Lower lobe of right lung (tissue), 2 donors: Measurements from ENCODE around the gene NUDT8. TPM values are rescaled to one million over a fixed set of nuclear protein-coding genes. Genes with fewer than 3 reads are reported as not detected.
"Not testable (repeated sequence)": the region's sequence is repeated elsewhere in the genome, so short reads cannot be mapped to it uniquely, and the experiment has no call there.

ENCODE experiments used
- ATAC-seq, 2 donors: fragments of 200-7000 bp; cut with Tn5 transposase; one replicate each; pipeline ENCODE4 v1.9.1; 2020 to 2022; ENCODE audit warnings: mild to moderate bottlenecking in 2 of 2, moderate library complexity in 2 of 2
- DNase-seq: peaks from one replicate; pipeline ENCODE4 v3.0.0-alpha.2; 2020
- H3K27ac ChIP-seq: fragments of 200-600 bp; one replicate; pipeline ENCODE4 v1.8.0; 2022
- H3K27me3 ChIP-seq: fragments of 200-600 bp; one replicate; pipeline ENCODE4 v1.8.0; 2022; ENCODE audit warnings: low read depth
- H3K36me3 ChIP-seq: fragments of 200-600 bp; one replicate; pipeline ENCODE4 v1.8.0; 2022; ENCODE audit warnings: mild to moderate bottlenecking
- H3K4me1 ChIP-seq: fragments of 200-600 bp; one replicate; pipeline ENCODE4 v1.8.0; 2022
- H3K4me3 ChIP-seq: fragments of 200-600 bp; one replicate; pipeline ENCODE4 v1.8.0; 2022; ENCODE audit warnings: mild to moderate bottlenecking
- H3K9me3 ChIP-seq: fragments of 200-600 bp; one replicate; pipeline ENCODE4 v1.8.0; 2022
- intact Hi-C: fragments of 100-400 bp; cut with DNase I; formaldehyde crosslinking; loops from one replicate; pipeline ENCODE4 v1.11.0; 2022
- total RNA-seq: library from RNA; stranded (reverse); fragmentation: NEBNext Ultra II Directional; extraction: Animal tissue kit (Norgen Biotek cat#: 25700); gene quantifications from one replicate; pipeline ENCODE4 v1.2.1, GENCODE V29; 2021
- TF ChIP-seq, protein P1 (sequence below): fragments of 200-600 bp; IDR thresholded peaks from one replicate; pipeline ENCODE4 v1.8.0; 2022; ENCODE audit warnings: antibody characterized with exemption, mild to moderate bottlenecking
- donor health status: DM: no; HTN: yes; CAD: no; lungs with severe emphysema.

The NUDT8 gene
- total RNA-seq, 1 donor from 2014 or later = 8.8 TPM

DNA sequence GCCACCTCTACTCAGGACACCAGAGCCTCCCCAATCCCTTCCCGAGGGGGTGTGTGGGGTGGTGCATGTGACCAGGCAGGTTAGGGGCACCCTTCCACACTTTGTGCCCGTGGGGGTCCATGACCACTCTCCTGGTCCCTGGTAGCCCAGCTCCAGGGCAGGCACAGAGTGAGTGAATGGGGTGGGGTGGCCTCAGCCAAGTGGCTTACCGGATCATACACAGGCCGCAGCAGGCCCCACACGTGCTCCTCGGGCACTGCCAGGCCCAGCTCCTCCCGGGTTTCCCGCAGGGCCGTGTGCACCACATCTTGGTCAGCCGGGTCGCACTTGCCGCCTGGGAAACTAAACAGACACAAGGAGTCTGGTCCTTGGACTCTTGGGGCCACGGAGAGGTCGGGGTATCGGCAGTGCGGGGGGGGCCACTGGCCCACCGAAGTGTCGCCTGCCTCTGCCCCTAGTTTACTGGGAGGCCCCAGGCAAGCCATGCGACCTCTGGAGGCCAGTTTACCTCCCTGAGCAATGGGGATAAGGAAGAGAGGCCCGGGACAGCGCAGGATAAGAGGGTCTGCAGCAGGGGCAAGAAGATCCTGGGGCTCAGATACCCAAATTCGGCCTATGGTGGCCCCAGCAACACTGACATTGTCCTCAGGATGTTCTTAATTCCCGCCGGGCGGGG, 889 bp downstream of the NUDT8 start:
- peak overlapping the region; percentile 87 for H3K27ac ChIP-seq
- H3K9me3 ChIP-seq = no peaks in the 10 kb centered on the region
- TF ChIP-seq, protein P1, sequence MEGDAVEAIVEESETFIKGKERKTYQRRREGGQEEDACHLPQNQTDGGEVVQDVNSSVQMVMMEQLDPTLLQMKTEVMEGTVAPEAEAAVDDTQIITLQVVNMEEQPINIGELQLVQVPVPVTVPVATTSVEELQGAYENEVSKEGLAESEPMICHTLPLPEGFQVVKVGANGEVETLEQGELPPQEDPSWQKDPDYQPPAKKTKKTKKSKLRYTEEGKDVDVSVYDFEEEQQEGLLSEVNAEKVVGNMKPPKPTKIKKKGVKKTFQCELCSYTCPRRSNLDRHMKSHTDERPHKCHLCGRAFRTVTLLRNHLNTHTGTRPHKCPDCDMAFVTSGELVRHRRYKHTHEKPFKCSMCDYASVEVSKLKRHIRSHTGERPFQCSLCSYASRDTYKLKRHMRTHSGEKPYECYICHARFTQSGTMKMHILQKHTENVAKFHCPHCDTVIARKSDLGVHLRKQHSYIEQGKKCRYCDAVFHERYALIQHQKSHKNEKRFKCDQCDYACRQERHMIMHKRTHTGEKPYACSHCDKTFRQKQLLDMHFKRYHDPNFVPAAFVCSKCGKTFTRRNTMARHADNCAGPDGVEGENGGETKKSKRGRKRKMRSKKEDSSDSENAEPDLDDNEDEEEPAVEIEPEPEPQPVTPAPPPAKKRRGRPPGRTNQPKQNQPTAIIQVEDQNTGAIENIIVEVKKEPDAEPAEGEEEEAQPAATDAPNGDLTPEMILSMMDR = no peak
- peaks cover 14% of the 10 kb centered on the region for H3K4me1 ChIP-seq
- ATAC-seq (no peak), DNase-seq (peak; percentile 51)
- H3K4me3 ChIP-seq = peak overlapping the region; percentile 80
- intact Hi-C loops = no loop called here
- H3K36me3 ChIP-seq = no peaks in the 10 kb centered on the region
- H3K27me3 ChIP-seq = no peaks in the 10 kb centered on the region

DNA sequence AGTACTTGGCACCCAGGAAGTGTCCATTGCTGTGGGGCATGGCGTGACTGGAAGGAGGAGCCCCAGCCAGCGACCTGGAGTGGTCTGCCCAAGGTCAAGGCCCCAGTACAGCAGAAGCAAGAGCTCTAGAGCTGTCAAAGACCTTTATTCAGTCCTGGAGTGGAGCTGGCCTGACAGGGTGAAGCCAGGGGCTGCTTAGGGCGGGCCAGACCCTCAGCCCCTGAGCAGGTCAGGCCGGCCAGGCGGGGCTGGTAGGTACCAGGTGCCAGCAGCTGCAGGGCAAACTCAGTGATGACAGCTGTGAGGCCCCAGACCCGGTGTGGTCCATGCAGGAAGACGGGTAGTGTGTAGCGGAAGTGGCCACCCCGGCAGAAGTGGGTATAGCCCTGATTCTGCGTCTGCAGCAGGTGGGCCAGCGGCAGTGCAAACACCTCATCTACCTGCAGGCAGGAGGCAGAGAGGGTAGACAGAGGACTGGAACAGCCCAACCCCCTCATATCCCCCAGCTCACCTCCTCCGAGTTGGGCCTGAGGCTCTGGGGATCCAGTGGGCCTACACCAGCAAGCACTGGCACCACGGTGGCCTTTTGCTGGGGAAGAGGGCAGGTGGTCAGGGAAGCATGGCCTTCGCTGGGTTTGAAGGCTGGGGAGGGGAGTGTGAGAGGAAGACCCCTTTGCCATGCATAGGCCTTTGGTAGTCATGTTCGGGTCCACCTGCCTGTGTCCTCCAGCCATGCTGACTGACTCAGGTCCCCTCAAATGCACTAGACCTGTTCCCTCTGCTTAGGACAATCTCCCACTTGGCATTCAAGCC, 1.7 kb downstream of the NUDT8 start:
- intact Hi-C loops = no loop called here
- Histone ChIP-seq H3K27me3 (no peaks in the 10 kb centered on the region), H3K36me3 (no peaks in the 10 kb centered on the region), H3K4me1 (peaks cover 14% of the 10 kb centered on the region), H3K27ac (no peak overlapping the region), H3K9me3 (no peaks in the 10 kb centered on the region), H3K4me3 (no peak overlapping the region)
- ATAC-seq (no peak), DNase-seq (peak; percentile 36)
- TF ChIP-seq, protein P1 = no peak

DNA sequence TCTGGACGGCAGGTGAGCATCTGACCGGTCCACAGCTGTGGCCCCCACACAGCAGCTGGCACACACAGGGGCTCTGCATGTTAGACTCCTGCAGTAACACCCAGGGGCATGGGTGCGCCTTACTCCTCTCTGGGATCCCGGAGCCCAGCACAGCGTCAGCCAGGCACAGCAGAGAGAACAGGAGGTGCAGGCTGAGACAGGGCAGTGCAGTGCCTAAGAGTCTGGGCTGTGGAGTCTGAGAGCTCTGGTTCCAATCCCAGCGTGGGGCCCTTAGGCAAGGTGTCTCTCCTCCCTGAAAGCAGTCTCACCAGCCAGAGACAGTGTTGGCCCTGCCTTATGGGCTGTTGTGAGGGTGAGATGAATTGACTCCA, 2.3 kb downstream of the NUDT8 start:
- H3K4me1 ChIP-seq = peaks cover 14% of the 10 kb centered on the region
- no peak overlapping the region for H3K4me3 ChIP-seq
- no peaks in the 10 kb centered on the region for H3K27me3 ChIP-seq
- TF ChIP-seq, protein P1 = no peak
- H3K27ac ChIP-seq = no peak overlapping the region
- H3K36me3 ChIP-seq = no peaks in the 10 kb centered on the region
- no peaks in the 10 kb centered on the region for H3K9me3 ChIP-seq
- no peak for DNase-seq
- ATAC-seq = no peak
- intact Hi-C loops = no loop called here

DNA sequence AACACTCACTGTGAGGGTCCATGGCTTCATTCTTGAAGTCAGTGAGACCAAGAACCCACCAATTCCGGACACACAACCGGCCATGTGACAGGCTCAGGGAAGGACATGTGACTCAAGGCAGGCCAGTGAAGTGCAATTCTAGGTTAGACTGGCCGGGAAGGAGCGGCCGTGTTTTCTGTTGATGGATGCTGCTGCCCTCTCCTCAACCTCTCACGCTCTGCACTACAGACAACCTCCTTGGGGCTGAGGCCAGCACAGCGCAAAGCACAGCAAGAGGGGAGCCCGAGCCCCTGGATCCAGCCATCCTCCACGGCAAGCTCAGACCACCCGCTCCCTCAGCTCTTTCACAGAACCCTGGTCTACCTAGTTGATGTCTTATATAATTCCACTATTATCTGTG, 2.8 kb downstream of the NUDT8 start:
- Histone ChIP-seq H3K4me3 (no peak overlapping the region), H3K27ac (no peak overlapping the region), H3K9me3 (no peaks in the 10 kb centered on the region), H3K27me3 (no peaks in the 10 kb centered on the region), H3K36me3 (no peaks in the 10 kb centered on the region), H3K4me1 (peaks cover 14% of the 10 kb centered on the region)
- DNase-seq = no peak
- ATAC-seq = no peak
- intact Hi-C loops = no loop called here
- TF ChIP-seq, protein P1 = no peak

DNA sequence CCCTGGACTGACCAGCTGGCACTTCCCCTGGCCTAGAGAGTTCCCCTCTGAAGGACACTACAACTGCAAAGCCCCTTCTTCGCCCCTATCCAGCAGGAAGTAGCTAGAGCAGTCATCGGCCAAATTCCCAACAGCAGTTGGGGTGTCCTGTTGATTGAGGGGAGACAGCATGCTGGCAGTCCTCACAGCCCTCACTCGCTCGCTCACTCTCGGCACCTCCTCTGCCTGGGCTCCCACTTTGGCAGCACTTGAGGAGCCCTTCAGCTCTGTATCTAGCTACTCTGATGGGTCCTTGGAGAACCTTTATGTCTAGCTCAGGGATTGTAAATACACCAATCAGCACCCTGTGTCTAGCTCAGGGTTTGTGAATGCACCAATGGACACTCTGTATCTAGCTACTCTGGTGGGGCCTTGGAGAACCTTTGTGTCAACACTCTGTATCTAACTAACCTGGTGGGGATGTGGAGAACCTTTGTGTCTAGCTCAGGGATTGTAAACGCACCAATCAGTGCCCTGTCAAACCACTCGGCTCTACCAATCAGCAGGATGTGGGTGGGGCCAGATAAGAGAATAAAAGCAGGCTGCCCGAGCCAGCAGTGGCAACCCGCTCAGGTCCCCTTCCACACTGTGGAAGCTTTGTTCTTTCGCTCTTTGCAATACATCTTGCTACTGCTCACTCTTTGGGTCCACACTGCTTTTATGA, 3.5 kb downstream of the NUDT8 start:
- H3K4me3 ChIP-seq, H3K27me3 ChIP-seq, H3K36me3 ChIP-seq, intact Hi-C loops, ATAC-seq, H3K9me3 ChIP-seq, DNase-seq, H3K27ac ChIP-seq: not testable (repeated sequence)
- H3K4me1 ChIP-seq = peaks cover 14% of the 10 kb centered on the region

DNA sequence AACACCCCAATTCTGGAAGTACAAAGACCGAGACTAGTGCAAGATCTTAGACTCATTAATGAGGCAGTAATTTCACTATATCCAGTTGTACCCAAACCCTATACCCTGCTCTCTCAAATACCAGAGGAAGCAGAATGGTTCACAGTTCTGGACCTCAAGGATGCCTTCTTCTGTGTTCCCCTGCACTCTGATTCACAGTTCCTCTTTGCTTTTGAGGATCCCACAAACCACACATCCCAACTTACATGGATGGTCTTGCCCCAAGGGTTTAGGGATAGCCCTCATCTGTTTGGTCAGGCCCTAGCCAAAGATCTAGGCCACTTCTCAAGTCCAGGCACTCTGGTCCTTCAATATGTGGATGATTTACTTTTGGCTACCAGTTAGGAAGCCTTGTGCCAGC, 5.9 kb downstream of the NUDT8 start:
- DNase-seq, H3K36me3 ChIP-seq, H3K4me1 ChIP-seq, H3K27ac ChIP-seq, H3K27me3 ChIP-seq, H3K4me3 ChIP-seq, ATAC-seq, intact Hi-C loops, H3K9me3 ChIP-seq: not testable (repeated sequence)

DNA sequence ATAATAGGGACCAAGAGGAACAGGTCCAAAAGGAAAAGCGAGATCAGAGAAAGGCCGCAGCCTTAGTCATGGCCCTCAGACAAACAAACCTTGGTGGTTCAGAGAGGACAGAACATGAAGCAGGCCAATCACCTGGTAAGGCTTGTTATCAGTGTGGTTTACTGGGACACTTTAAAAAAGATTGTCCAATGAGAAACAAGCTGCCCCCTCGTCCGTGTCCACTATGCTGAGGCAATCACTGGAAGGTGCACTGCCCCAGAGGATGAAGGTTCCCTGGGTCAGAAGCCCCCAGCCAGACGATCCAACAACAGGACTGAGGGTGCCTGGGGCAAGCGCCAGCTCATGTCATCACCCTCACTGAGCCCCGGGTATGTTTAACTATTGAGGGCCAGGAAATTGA, 6.8 kb downstream of the NUDT8 start:
- H3K27ac ChIP-seq, DNase-seq, H3K4me3 ChIP-seq, intact Hi-C loops, H3K4me1 ChIP-seq, H3K27me3 ChIP-seq, ATAC-seq, H3K9me3 ChIP-seq, H3K36me3 ChIP-seq: not testable (repeated sequence)

DNA sequence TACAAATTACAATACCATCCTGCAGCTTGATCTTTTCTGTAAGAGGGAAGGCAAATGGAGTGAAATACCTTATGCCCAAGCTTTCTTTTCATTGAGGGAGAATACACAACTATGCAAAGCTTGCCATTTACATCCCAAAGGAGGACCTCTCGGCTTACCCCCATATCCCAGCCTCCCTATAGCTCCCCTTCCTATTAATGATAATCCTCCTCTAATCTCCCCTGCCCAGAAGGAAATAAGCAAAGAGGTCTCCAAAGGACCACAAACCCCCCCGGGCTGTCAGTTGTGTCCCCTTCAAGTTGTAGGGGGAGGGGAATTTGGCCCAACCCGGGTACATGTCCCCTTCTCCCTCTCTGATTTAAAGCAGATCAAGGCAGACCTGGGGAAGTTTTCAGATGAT, 7.8 kb downstream of the NUDT8 start:
- H3K4me3 ChIP-seq, H3K9me3 ChIP-seq, H3K4me1 ChIP-seq, H3K36me3 ChIP-seq, H3K27ac ChIP-seq, intact Hi-C loops, ATAC-seq, H3K27me3 ChIP-seq, DNase-seq: not testable (repeated sequence)

DNA sequence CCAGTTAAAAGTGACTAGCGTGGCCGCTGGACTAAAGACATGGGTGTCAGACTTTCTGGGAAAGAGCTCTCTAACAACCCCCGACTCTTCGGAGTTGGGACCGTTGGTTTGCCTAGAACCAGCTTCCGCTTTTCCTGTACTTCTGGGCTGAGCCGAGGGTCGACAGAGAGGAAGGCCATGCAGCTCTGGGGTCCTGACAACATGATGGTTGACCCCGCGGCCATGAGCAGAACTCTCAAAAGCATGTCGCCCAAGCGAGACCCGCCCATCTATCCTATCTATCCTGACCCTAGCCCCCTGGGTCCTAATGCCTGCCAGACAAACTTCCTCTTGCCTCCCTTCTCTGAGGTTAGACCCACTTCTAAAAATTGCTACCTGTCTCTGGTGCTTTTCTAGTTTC, 9.1 kb downstream of the NUDT8 start:
- H3K27ac ChIP-seq, H3K36me3 ChIP-seq, DNase-seq, intact Hi-C loops, H3K9me3 ChIP-seq, H3K4me1 ChIP-seq, ATAC-seq, H3K27me3 ChIP-seq, H3K4me3 ChIP-seq: not testable (repeated sequence)
